ENCODE data around the gene C1QTNF5. TPM values are rescaled to one million over a fixed set of nuclear protein-coding genes. Genes with fewer than 3 reads are reported as not detected.
A peak's percentile ranks its signal among the peaks of the same experiment; 100 is the strongest.

Gene C1QTNF5
- polyA plus RNA-seq, 1 donor from 2014 or later: not detected

- no peak overlapping the region for H2AFZ ChIP-seq (ENCODE audit: low read depth, low read length)
- H3K9me3 ChIP-seq (ENCODE audit: low read length): no peaks in the 10 kb centered on the region
- peak overlapping the region; percentile 93 for H3K27ac ChIP-seq (ENCODE audit: low read length)
- no peaks in the 10 kb centered on the region for H3K79me2 ChIP-seq (replicated peaks; ENCODE audit: insufficient read depth, low read length)
- H3K4me3 ChIP-seq (ENCODE audit: low read length): no peak overlapping the region
- no peak for TF ChIP-seq SMC3 (conservative IDR thresholded peaks at IDR 0.05; ENCODE audit: poor library complexity)
- TF ChIP-seq TAF1 (IDR thresholded peaks at IDR 0.05; ENCODE audit: low read depth): no peak
- no peak for TF ChIP-seq MXI1 (conservative IDR thresholded peaks at IDR 0.05; ENCODE audit: poor library complexity, severe bottlenecking)
- TF ChIP-seq EP300 (conservative IDR thresholded peaks at IDR 0.05; ENCODE audit: poor library complexity, severe bottlenecking): no peak
- no peak for TF ChIP-seq EZH2 (IDR thresholded peaks at IDR 0.05; ENCODE audit: borderline replicate concordance, insufficient read depth, low read length, poor library complexity, severe bottlenecking)
- TF ChIP-seq REST (IDR thresholded peaks at IDR 0.05; ENCODE audit: borderline replicate concordance): no peak
- no peak for TF ChIP-seq POLR2AphosphoS5 (IDR thresholded peaks at IDR 0.05)
- TF ChIP-seq CTCF (IDR thresholded peaks at IDR 0.05; ENCODE audit: poor library complexity, severe bottlenecking): no peak
- TF ChIP-seq RAD21 (conservative IDR thresholded peaks at IDR 0.05): no peak
- peak overlapping the region; percentile 14 for H3K9ac ChIP-seq (ENCODE audit: low read length)
- no peak overlapping the region for H3K4me2 ChIP-seq (ENCODE audit: low read length)
- no peaks in the 10 kb centered on the region for H3K36me3 ChIP-seq (ENCODE audit: insufficient read depth, low read length)
- no peaks in the 10 kb centered on the region for H4K20me1 ChIP-seq (ENCODE audit: insufficient read depth)
- H3K9me2 ChIP-seq (ENCODE audit: insufficient read depth, low read length): no peaks in the 10 kb centered on the region
- peaks cover 8% of the 10 kb centered on the region for H3K27me3 ChIP-seq (ENCODE audit: insufficient read depth, low read depth, low read length)
- no peaks in the 10 kb centered on the region for H3F3A ChIP-seq (ENCODE audit: insufficient read depth, low read length, poor library complexity, severe bottlenecking)
These were observed 18.9 kb upstream of the C1QTNF5 start for GRCh38 chr11:119359365-119360214.

GRCh38 chr11:119357074-119357473 is 16.4 kb upstream of the C1QTNF5 start:
- Histone ChIP-seq H3K4me2 (ENCODE audit: low read length) (no peak overlapping the region), H3K9me2 (ENCODE audit: insufficient read depth, low read length) (no peaks in the 10 kb centered on the region), H3K27me3 (ENCODE audit: insufficient read depth, low read depth, low read length) (peaks cover 4% of the 10 kb centered on the region), H3K27ac (ENCODE audit: low read length) (no peak overlapping the region), H3F3A (ENCODE audit: insufficient read depth, low read length, poor library complexity, severe bottlenecking) (no peaks in the 10 kb centered on the region), H3K36me3 (ENCODE audit: insufficient read depth, low read length) (no peaks in the 10 kb centered on the region), H4K20me1 (ENCODE audit: insufficient read depth) (no peaks in the 10 kb centered on the region), H2AFZ (ENCODE audit: low read depth, low read length) (no peak overlapping the region), H3K4me3 (ENCODE audit: low read length) (no peak overlapping the region), H3K9ac (ENCODE audit: low read length) (no peak overlapping the region), H3K79me2 (replicated peaks; ENCODE audit: insufficient read depth, low read length) (no peaks in the 10 kb centered on the region), H3K9me3 (ENCODE audit: low read length) (no peaks in the 10 kb centered on the region)
- TF ChIP-seq POLR2AphosphoS5 (IDR thresholded peaks at IDR 0.05) (no peak), SMC3 (conservative IDR thresholded peaks at IDR 0.05; ENCODE audit: poor library complexity) (no peak), REST (IDR thresholded peaks at IDR 0.05; ENCODE audit: borderline replicate concordance) (no peak), TAF1 (IDR thresholded peaks at IDR 0.05; ENCODE audit: low read depth) (no peak), MXI1 (conservative IDR thresholded peaks at IDR 0.05; ENCODE audit: poor library complexity, severe bottlenecking) (no peak)
